Glutamatergic neuron (in vitro differentiated cells): Measurements from ENCODE around the gene HPS5. TPM values are rescaled to one million over a fixed set of nuclear protein-coding genes. Genes with fewer than 3 reads are reported as not detected.
"Not testable (repeated sequence)": the region's sequence is repeated elsewhere in the genome, so short reads cannot be mapped to it uniquely, and the experiment has no call there.

ENCODE experiments used
- DNase-seq: peaks from one replicate; pipeline ENCODE4 v3.0.0; 2022
- H3K27ac Mint-ChIP-seq: one replicate; pipeline ENCODE4 v1.8.0; 2020; ENCODE audit warnings: mild to moderate bottlenecking, mixed read lengths, inconsistent platforms; ENCODE audit not compliant: unreplicated experiment
- H3K27me3 Mint-ChIP-seq: one replicate; pipeline ENCODE4 v1.8.0; 2020; ENCODE audit warnings: mild to moderate bottlenecking, moderate library complexity, mixed read lengths, inconsistent platforms; ENCODE audit not compliant: unreplicated experiment
- H3K36me3 Mint-ChIP-seq: one replicate; pipeline ENCODE4 v1.8.0; 2020; ENCODE audit warnings: mild to moderate bottlenecking, mixed read lengths, inconsistent platforms; ENCODE audit not compliant: unreplicated experiment
- H3K4me1 Mint-ChIP-seq: one replicate; pipeline ENCODE4 v1.8.0; 2020; ENCODE audit warnings: mild to moderate bottlenecking, low read depth, mixed read lengths, inconsistent platforms; ENCODE audit not compliant: unreplicated experiment
- H3K4me3 Mint-ChIP-seq: one replicate; pipeline ENCODE4 v1.8.0; 2020; ENCODE audit warnings: mild to moderate bottlenecking, mixed read lengths, inconsistent platforms; ENCODE audit not compliant: unreplicated experiment
- H3K9me3 Mint-ChIP-seq: one replicate; pipeline ENCODE4 v1.8.0; 2020; ENCODE audit warnings: mild to moderate bottlenecking, moderate library complexity, mixed read lengths, inconsistent platforms; ENCODE audit not compliant: unreplicated experiment
- total RNA-seq: library from RNA; stranded (reverse); fragmentation: NEBNext Ultra II Directional; extraction: Animal tissue kit (Norgen Biotek cat#: 25700); gene quantifications from one replicate; pipeline ENCODE4 v1.2.1, GENCODE V29; 2021; ENCODE audit not compliant: unreplicated experiment
- TF ChIP-seq, protein P1 (sequence below): fragments of 200-600 bp; sonication (generic); IDR thresholded peaks from one replicate; pipeline ENCODE4 v1.5.0; 2021; ENCODE audit not compliant: partially characterized antibody, unreplicated experiment

Gene HPS5
- total RNA-seq, 1 donor from 2014 or later, result 17.9 TPM

DNA sequence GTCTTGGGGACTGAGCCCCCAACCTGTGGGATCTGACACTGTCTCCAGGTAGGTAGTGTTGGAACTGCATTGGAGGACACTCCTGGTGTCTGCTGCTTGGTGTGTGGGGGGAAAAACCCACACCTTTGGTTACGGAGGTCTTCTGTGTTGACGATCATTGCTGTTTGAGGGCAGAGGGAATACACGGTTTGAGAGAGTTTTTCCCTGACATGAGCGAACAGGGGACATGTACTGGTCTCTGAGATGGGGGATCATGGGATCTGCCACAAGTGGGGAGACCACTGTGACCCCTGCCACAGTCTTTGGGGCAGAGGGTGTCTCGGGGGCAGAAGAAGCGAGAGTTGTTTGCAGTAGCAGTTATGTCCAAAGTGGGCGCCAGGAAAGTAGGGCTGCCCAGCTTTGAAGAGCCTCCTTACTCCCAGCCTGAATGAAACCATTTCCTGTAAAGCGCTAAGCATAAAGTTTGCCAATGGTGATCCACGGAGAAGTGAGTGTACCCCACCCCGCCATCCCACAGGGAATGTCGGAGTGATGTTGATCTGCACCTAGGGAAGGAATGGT, 68.1 kb downstream of the HPS5 start:
- DNase-seq, result no peak
- no peaks in the 10 kb centered on the region for H3K4me1 Mint-ChIP-seq
- TF ChIP-seq, protein P1, sequence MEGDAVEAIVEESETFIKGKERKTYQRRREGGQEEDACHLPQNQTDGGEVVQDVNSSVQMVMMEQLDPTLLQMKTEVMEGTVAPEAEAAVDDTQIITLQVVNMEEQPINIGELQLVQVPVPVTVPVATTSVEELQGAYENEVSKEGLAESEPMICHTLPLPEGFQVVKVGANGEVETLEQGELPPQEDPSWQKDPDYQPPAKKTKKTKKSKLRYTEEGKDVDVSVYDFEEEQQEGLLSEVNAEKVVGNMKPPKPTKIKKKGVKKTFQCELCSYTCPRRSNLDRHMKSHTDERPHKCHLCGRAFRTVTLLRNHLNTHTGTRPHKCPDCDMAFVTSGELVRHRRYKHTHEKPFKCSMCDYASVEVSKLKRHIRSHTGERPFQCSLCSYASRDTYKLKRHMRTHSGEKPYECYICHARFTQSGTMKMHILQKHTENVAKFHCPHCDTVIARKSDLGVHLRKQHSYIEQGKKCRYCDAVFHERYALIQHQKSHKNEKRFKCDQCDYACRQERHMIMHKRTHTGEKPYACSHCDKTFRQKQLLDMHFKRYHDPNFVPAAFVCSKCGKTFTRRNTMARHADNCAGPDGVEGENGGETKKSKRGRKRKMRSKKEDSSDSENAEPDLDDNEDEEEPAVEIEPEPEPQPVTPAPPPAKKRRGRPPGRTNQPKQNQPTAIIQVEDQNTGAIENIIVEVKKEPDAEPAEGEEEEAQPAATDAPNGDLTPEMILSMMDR, result no peak
- no peak overlapping the region for H3K4me3 Mint-ChIP-seq
- H3K9me3 Mint-ChIP-seq, result no peaks in the 10 kb centered on the region
- H3K27ac Mint-ChIP-seq, result no peak overlapping the region
- H3K27me3 Mint-ChIP-seq, result peaks cover 4% of the 10 kb centered on the region
- no peaks in the 10 kb centered on the region for H3K36me3 Mint-ChIP-seq

DNA sequence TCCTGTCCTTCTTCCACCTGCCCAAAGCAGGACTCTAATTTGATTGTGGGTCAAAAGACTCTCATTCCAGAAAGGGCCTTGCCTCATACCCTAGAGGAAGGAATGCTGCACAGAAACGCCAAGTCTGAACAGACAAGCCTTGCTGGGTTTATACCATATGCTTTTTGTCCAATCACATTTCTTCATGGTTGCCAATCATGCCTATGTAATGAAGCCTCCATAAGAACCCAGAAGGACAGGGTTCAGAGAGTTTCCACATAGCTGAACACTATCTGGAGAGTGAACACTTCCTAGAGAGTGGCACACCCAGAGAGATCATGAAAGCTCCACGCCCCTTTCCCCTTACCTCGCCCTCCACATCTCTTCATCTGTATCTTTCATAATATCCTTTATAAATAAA, 68.7 kb downstream of the HPS5 start:
- Mint-ChIP-seq H3K27ac (no peak overlapping the region), H3K4me1 (no peaks in the 10 kb centered on the region), H3K27me3 (peaks cover 4% of the 10 kb centered on the region), H3K4me3 (no peak overlapping the region), H3K36me3 (no peaks in the 10 kb centered on the region), H3K9me3 (no peaks in the 10 kb centered on the region)
- no peak for DNase-seq
- TF ChIP-seq, protein P1, result no peak

DNA sequence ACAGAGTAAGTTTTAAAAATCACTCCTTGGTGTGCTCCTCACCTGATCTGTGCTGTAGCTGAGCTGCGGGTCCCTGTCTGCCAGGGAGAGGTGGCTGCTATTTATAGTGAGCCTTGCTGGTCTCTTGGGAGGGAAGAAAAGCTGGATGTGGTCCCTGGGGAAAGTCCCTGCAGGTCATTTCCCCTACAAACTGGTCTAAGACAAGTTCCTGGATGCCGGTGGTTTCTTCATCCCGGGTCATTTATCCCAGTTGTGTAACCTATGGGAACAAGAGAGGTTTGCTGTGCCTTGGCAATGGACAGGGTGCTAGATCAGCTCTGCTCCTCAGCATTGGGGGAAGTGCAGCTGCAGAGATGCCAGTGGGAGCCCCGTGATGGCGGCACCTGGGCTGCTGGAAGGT, 73.4 kb downstream of the HPS5 start, which contains the start of gene SAA2:
SAA2 (minus strand) TSS at position 108 of the 400 bp plus-strand sequence. CDS start 657 bp downstream, outside the sequence.
- TF ChIP-seq, protein P1, result no peak
- H3K9me3 Mint-ChIP-seq, result no peaks in the 10 kb centered on the region
- peaks cover 2% of the 10 kb centered on the region for H3K27me3 Mint-ChIP-seq
- H3K4me1 Mint-ChIP-seq, result no peaks in the 10 kb centered on the region
- no peak within 1 kb of the TSS for H3K4me3 Mint-ChIP-seq
- no peak for DNase-seq
- H3K36me3 Mint-ChIP-seq, result no peaks in the 10 kb centered on the region
- H3K27ac Mint-ChIP-seq, result no peak within 1 kb of the TSS

DNA sequence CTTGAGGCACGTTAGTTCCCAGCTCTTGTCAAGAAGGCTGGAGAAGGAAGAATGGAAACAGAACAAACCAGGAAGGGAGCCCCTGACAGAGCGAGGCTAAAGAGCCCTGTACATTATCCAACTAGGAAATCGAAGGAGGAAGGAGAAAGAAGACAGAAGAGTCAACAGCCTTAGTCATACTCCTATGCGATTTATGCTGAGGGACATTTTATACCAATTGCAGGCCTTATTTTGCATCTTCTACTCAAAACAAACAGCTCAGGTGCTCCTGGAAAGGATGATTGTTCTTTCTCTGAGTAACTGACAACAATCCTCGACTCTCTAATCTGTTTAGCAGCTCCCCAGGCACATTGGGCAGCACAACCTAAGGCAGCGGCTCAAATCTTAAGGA, 74.8 kb downstream of the HPS5 start:
- not testable (repeated sequence) for H3K9me3 Mint-ChIP-seq, H3K4me3 Mint-ChIP-seq, H3K36me3 Mint-ChIP-seq, DNase-seq, H3K27ac Mint-ChIP-seq, H3K27me3 Mint-ChIP-seq, H3K4me1 Mint-ChIP-seq

DNA sequence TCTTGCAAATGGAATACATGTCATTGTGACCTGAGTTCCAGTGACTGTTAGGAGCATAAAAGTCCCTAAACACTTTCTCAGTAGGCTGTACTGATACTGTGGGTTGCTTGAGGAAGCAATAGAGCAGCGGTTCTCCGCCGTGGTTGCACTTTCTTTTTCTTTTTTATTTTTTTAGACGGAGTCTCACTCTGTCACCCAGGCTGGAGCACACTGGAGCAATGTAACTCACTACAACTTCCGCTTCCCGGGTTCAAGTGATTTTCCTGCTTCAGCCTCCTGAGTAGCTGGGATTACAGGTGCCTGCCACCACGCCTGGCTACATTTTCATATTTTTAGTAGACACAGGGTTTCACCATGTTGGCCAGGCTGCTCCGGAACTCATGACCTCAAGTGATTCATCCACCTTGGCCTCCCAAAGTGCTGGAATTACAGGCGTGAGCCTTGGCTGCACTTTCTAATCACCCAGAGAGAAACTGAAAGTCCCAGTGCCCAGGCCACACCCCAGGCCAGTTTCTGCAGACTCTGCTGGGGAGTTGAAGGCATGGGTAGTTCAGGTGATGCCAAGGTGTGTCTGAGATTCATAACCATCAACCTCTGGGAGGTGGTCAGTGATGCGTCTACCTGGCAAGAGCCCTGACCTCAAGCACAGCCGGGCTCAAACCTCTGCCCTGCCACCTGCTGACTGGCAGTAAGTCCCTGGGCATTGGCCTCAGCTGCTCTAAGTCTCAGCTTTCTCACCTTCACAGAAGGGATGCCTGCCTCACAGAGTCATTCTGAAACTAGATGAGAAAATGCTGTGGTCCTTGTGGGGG, 75.4 kb downstream of the HPS5 start:
- not testable (repeated sequence) for H3K9me3 Mint-ChIP-seq, H3K36me3 Mint-ChIP-seq, H3K27ac Mint-ChIP-seq, H3K27me3 Mint-ChIP-seq, DNase-seq, H3K4me1 Mint-ChIP-seq, H3K4me3 Mint-ChIP-seq

DNA sequence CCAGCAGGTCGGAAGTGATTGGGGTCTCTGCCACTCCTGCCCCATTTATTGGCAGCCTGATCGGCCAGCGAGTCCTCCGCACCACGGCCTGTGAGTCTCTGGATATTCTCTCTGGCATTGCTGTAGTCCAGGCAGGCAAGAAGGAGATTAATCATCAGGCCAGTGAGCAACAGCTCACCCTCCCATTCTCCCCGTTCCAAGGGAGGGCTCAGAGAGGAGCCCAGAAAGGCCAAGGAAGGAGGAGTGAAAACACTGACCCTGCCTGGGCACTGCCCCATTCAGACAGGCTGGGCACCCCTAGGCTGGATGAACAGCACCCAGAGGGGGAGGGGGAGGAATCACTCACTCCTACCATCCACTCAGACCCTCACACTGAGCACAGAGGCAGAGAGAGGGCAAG, 76.5 kb downstream of the HPS5 start:
- TF ChIP-seq, protein P1, result no peak
- Mint-ChIP-seq H3K9me3 (no peaks in the 10 kb centered on the region), H3K36me3 (no peaks in the 10 kb centered on the region), H3K4me1 (no peaks in the 10 kb centered on the region), H3K4me3 (no peak overlapping the region), H3K27ac (no peak overlapping the region), H3K27me3 (peaks cover 3% of the 10 kb centered on the region)
- DNase-seq, result no peak
